Stimulated activated CD4-positive, alpha-beta T cell treated with anti-CD3 and anti-CD28 coated beads, Interleukin-15, amount 100 ng/mL, for 48 hours (primary cell): ENCODE measurements around the gene FAM174B.

Source experiments
- DNase-seq, 2 donors: peaks; one replicate each; pipeline ENCODE4 v3.0.0-alpha.2; 2020; ENCODE audit warnings: low read depth in 2 of 2

FAM174B gene

GRCh38 chr15:92571824-92572223 is 83.8 kb downstream of the FAM174B start:
- DNase-seq, result no peak

- no peak for DNase-seq
Measured at GRCh38 chr15:92570391-92570790, 85.2 kb downstream of the FAM174B start.

GRCh38 chr15:92569778-92570177 is 85.8 kb downstream of the FAM174B start:
- no peak for DNase-seq
